Brain pericyte (primary cell): ENCODE data around the gene NPIPB9.

Experiments used
- DNase-seq: peaks from one replicate; pipeline ENCODE4 v3.0.0-alpha.2; 2012; ENCODE audit warnings: low read depth, low spot score

Gene NPIPB9

DNA sequence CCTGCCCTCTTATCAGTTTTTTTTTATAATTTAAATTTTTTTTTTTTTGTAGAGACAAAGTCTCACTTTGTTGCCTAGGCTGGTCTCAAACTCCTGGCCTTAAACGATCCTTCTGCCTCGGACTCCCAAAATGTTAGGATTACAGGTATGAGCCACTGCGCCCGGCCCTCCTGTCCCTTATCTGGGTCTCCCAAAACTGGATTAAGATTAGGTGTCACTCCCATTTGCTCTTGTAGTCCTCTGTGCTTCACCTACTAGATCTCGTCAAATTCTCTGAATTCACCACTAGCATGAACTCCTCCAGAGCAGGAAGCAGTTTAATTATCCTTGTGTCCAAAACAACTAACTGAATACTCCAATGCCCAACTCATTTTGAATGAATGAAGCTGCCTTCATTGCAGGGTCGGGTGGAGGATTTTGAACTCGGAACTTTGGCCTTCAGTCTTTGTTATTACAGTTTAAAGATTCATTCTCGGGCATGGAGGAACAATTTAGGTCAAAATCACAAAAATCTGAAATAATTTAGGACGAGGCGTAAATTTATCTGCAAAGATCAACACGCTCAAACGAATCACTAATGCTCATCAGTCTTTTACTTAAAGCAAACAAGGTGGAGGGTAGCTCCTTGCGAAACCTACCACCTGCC, 70.4 kb downstream of the NPIPB9 start:
- no peak for DNase-seq
